Endothelial cell of umbilical vein (primary cell): ENCODE results near the gene TMEM8B. TPM values are rescaled to one million over a fixed set of nuclear protein-coding genes. Genes with fewer than 3 reads are reported as not detected.

ENCODE experiments used
- BruUV-seq: library from RNA; stranded (reverse); fragments of 400-500 nt; replicated peaks from 2 replicates; lab custom pipeline; 2021; lab: Mats Ljungman, UMichigan
- CTCF ChIA-PET: fragments of 300-600, 350-600 bp; sonication (Branson Sonifier 250); formaldehyde crosslinking; loops from one replicate; lab custom pipeline; 2021; ENCODE audit warnings: antibody characterized with exemption, inconsistent platforms; lab: Charles Lee
- POLR2A ChIA-PET: fragments of 300-600, 350-600 bp; sonication (Branson Sonifier 250); formaldehyde crosslinking; loops from one replicate; lab custom pipeline; 2021; ENCODE audit warnings: antibody characterized with exemption, inconsistent platforms; lab: Charles Lee
- DNase-seq: peaks from one replicate; pipeline ENCODE4 v3.0.0-alpha.2; 2011; ENCODE audit warnings: low read depth, low spot score
- FAIRE-seq: peaks from 2 replicates; lab custom pipeline; 2011; peaks lifted over from hg19 to GRCh38; lab: Jason Lieb, UNC
- H2AFZ ChIP-seq: 2 replicates; pipeline ENCODE4 v1.6.0; 2012; ENCODE audit warnings: low read depth, low read length, control low read depth, inconsistent platforms
- H3K27ac ChIP-seq: 2 replicates; pipeline ENCODE4 v1.5.1; 2011; ENCODE audit warnings: low read depth, mild to moderate bottlenecking, control low read depth, low read length, moderate library complexity; ENCODE audit not compliant: insufficient read depth
- H3K27me3 ChIP-seq, 2 experiments: 2 replicates each; pipeline versions ENCODE4 v1.6.0 to v1.6.1; 2011; ENCODE audit warnings: low read length in 2 of 2, mixed read lengths in 1 of 2; ENCODE audit not compliant: control insufficient read depth in 2 of 2, insufficient read depth in 2 of 2
- H3K36me3 ChIP-seq, 2 experiments: 2 replicates in 1 of 2; 3 replicates in 1 of 2; pipeline ENCODE4 v1.5.1; 2011; ENCODE audit warnings: low read length in 2 of 2, mild to moderate bottlenecking in 1 of 2, moderate library complexity in 1 of 2; ENCODE audit not compliant: control insufficient read depth in 2 of 2, insufficient read depth in 2 of 2; ENCODE audit errors: extremely low read depth in 1 of 2
- H3K4me1 ChIP-seq: 3 replicates; pipeline ENCODE4 v1.5.1; 2011; ENCODE audit warnings: mild to moderate bottlenecking, low read length; ENCODE audit not compliant: control insufficient read depth, insufficient read depth; ENCODE audit errors: extremely low read depth
- H3K4me2 ChIP-seq: 2 replicates; pipeline ENCODE4 v1.6.1; 2011; ENCODE audit warnings: low read length, control low read depth, mixed read lengths; ENCODE audit not compliant: insufficient read depth
- H3K4me3 ChIP-seq, 3 experiments: fragments of 200-600 bp in 1 of 3; sonication (generic), shearing (Covaris generic) in 1 of 3; replicated peaks in 1 of 3; 2 replicates each; pipeline ENCODE4 v1.5.1; 2011 to 2016; ENCODE audit warnings: control low read depth in 3 of 3, low read length in 3 of 3, mild to moderate bottlenecking in 2 of 3, inconsistent platforms in 1 of 3, low read depth in 1 of 3, moderate library complexity in 1 of 3; ENCODE audit not compliant: insufficient read depth in 1 of 3
- H3K79me2 ChIP-seq: 2 replicates; pipeline ENCODE4 v1.6.0; 2012; ENCODE audit warnings: low read length, inconsistent platforms; ENCODE audit not compliant: control insufficient read depth, insufficient read depth
- H3K9ac ChIP-seq: replicated peaks from 2 replicates; pipeline ENCODE3; 2011; ENCODE audit warnings: low read length, control low read depth; ENCODE audit not compliant: insufficient read depth; ENCODE audit errors: extremely low read depth
- H3K9me1 ChIP-seq: replicated peaks from 3 replicates; pipeline ENCODE4 v1.6.0; 2011; ENCODE audit warnings: mild to moderate bottlenecking, low read length; ENCODE audit not compliant: control insufficient read depth, insufficient read depth; ENCODE audit errors: extremely low read depth
- H3K9me3 ChIP-seq: replicated peaks from 2 replicates; pipeline ENCODE4 v1.5.1; 2012; ENCODE audit warnings: low read length, inconsistent platforms; ENCODE audit not compliant: control insufficient read depth, insufficient read depth
- H4K20me1 ChIP-seq: replicated peaks from 2 replicates; pipeline ENCODE3; 2011; ENCODE audit warnings: mild to moderate bottlenecking, low read length; ENCODE audit not compliant: control insufficient read depth, insufficient read depth; ENCODE audit errors: extremely low read depth
- EZH2 ChIP-seq: IDR thresholded peaks from 2 replicates; pipeline ENCODE4 v1.6.1; 2012; ENCODE audit warnings: borderline replicate concordance, low read depth, mild to moderate bottlenecking, moderate library complexity, low read length, inconsistent platforms; ENCODE audit not compliant: severe bottlenecking
- FOS ChIP-seq: IDR thresholded peaks from 2 replicates; pipeline ENCODE4 v1.6.1; 2011; ENCODE audit warnings: mild to moderate bottlenecking, low read length, moderate library complexity, borderline replicate concordance; ENCODE audit not compliant: insufficient read depth
- GATA2 ChIP-seq: IDR thresholded peaks from 2 replicates; pipeline ENCODE4 v1.7.0; 2011; ENCODE audit warnings: low read depth, mild to moderate bottlenecking, moderate library complexity, mixed read lengths, low read length; ENCODE audit not compliant: insufficient read length, insufficient read depth
- JUN ChIP-seq: IDR thresholded peaks from 2 replicates; pipeline ENCODE4 v1.6.1; 2011; ENCODE audit warnings: borderline replicate concordance, low read depth; ENCODE audit not compliant: insufficient read length, insufficient read depth
- MYC ChIP-seq: IDR thresholded peaks from one replicate; pipeline ENCODE4 v1.6.1; 2011; ENCODE audit warnings: mild to moderate bottlenecking, low read depth, low read length
- POLR2A ChIP-seq: IDR thresholded peaks from 2 replicates; pipeline ENCODE4 v1.6.1; 2012; ENCODE audit warnings: low read depth, mild to moderate bottlenecking, control low read depth, low read length
- POLR2AphosphoS5 ChIP-seq: IDR thresholded peaks from 2 replicates; pipeline ENCODE4 v1.6.1; 2012; ENCODE audit warnings: low read depth, mild to moderate bottlenecking, control low read depth, low read length, moderate library complexity; ENCODE audit not compliant: insufficient read depth
- dilution Hi-C: fragments of 300-500 bp; cut with MboI; formaldehyde crosslinking; loops from one replicate; pipeline ENCODE4 v1.15.0; 2019; ENCODE audit warnings: low sequenced_read_pairs; ENCODE audit not compliant: extremely low pct_ligation_motif_present
- intact Hi-C: fragments of 100-400 bp; cut with micrococcal nuclease; formaldehyde crosslinking; loops from one replicate; pipeline ENCODE4 v1.10.0; 2022
- polyA plus RNA-seq, 4 experiments: library from polyadenylated mRNA; depleted of rRNA in 3 of 4; stranded (reverse) in 3 of 4; unstranded in 1 of 4; fragments of >200 nt; gene quantifications; 2 replicates each; pipeline versions ENCODE4 v1.2.1 to v1.2.3, GENCODE V29; 2011 to 2012; ENCODE audit warnings: missing spikeins in 1 of 4
- total RNA-seq: library from RNA; stranded (reverse); gene quantifications from 2 replicates; pipeline ENCODE4 v1.2.3, GENCODE V29; 2021
- TF ChIP-seq, protein P1 (sequence below), 2 donors: IDR thresholded peaks; 1 replicate in 1 of 2; 2 replicates in 1 of 2; pipeline ENCODE4 v1.5.1; 2011; ENCODE audit warnings: low read length in 2 of 2, mild to moderate bottlenecking in 2 of 2, moderate library complexity in 2 of 2, control low read depth in 1 of 2, inconsistent platforms in 1 of 2, low read depth in 1 of 2; ENCODE audit not compliant: insufficient read depth in 1 of 2; ENCODE audit errors: extremely low read depth in 1 of 2
- TF ChIP-seq, protein P2 (sequence below): IDR thresholded peaks from 2 replicates; pipeline ENCODE4 v1.6.1; 2011; ENCODE audit not compliant: insufficient read depth, insufficient read length

Gene TMEM8B
- total and polyA plus RNA-seq, 2 donors (not counting 3 experiments of a cell fraction or from before 2014, with no cell fraction given), result 2.5 to 3.6 TPM

DNA sequence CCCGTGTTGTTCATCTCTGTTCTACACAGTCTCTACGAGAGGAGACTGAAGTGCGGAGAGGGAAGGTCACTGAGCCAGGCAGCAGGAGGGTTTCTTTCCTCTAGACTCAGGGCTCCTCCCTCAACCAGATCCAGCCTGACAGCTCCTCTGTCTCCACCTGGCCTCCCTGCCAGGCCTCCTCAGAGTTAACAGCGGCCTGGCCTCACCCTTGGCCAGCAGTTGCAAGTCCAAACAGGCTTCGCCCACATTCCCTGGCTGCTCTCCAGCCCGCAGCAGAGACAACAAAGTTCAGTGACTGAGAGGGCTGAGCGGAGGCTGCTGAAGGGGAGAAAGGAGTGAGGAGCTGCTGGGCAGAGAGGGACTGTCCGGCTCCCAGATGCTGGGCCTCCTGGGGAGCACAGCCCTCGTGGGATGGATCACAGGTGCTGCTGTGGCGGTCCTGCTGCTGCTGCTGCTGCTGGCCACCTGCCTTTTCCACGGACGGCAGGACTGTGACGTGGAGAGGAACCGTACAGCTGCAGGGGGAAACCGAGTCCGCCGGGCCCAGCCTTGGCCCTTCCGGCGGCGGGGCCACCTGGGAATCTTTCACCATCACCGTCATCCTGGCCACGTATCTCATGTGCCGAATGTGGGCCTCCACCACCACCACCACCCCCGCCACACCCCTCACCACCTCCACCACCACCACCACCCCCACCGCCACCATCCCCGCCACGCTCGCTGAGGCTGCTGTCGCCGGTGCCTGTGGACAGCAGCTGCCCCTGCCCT lies 77.1 kb downstream of the TMEM8B start, which contains the start of gene HRCT1:
HRCT1 (plus strand) TSS at position 291 of the 768 bp plus-strand sequence; CDS start at position 377, 86 bp downstream.
- ChIA-PET POLR2A (interaction anchor here (0.5 to 1.0 kb wide), 2 partner anchors 10 to 38 kb away, joined by 3 to 6 read pairs; no protein-coding TSS in a partner anchor), CTCF (interaction anchor here (0.6 to 6.0 kb wide), 10 partner anchors 14 to 178 kb away, joined by 3 to 103 read pairs (median 8); no protein-coding TSS in a partner anchor)
- Histone ChIP-seq H3K4me2 (peak within 1 kb of the TSS; percentile 63), H3K9ac (peak within 1 kb of the TSS; percentile 77), H3K79me2 (peaks cover 19% of the 10 kb centered on the region), H3K9me3 (no peaks in the 10 kb centered on the region), H3K4me3 (no peak within 1 kb of the TSS), H3K4me1 (peaks cover 63% of the 10 kb centered on the region), H3K36me3 (no peaks in the 10 kb centered on the region), H4K20me1 (no peaks in the 10 kb centered on the region), H2AFZ (peak within 1 kb of the TSS; percentile 58), H3K27me3 (no peaks in the 10 kb centered on the region), H3K9me1 (no peaks in the 10 kb centered on the region), H3K27ac (peak within 1 kb of the TSS; percentile 94)
- intact Hi-C loops, result loop anchor here (2.0 to 5.0 kb wide), 4 partner anchors 15 to 249 kb away; partner anchors contain the start of genes CCDC107 and RMRP
- peak; percentile 94 for FAIRE-seq
- dilution Hi-C loops, result no loop called here
- peak; percentile 91 for DNase-seq
- no TSS peak for BruUV-seq
- TF ChIP-seq POLR2AphosphoS5 (peak; percentile 60), JUN (no peak), GATA2 (no peak), FOS (no peak), MYC (no peak), EZH2 (no peak), POLR2A (peak; percentile 53)
- TF ChIP-seq, protein P1, sequence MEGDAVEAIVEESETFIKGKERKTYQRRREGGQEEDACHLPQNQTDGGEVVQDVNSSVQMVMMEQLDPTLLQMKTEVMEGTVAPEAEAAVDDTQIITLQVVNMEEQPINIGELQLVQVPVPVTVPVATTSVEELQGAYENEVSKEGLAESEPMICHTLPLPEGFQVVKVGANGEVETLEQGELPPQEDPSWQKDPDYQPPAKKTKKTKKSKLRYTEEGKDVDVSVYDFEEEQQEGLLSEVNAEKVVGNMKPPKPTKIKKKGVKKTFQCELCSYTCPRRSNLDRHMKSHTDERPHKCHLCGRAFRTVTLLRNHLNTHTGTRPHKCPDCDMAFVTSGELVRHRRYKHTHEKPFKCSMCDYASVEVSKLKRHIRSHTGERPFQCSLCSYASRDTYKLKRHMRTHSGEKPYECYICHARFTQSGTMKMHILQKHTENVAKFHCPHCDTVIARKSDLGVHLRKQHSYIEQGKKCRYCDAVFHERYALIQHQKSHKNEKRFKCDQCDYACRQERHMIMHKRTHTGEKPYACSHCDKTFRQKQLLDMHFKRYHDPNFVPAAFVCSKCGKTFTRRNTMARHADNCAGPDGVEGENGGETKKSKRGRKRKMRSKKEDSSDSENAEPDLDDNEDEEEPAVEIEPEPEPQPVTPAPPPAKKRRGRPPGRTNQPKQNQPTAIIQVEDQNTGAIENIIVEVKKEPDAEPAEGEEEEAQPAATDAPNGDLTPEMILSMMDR (IDR thresholded peaks at IDR 0.05; ENCODE audit: extremely low read depth in 1 of 2, insufficient read depth in 1 of 2, low read depth in 1 of 2, low read length in 2 of 2), result no peak
- TF ChIP-seq, protein P2, sequence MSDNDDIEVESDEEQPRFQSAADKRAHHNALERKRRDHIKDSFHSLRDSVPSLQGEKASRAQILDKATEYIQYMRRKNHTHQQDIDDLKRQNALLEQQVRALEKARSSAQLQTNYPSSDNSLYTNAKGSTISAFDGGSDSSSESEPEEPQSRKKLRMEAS, result no peak
